IPS DF 6.9 (cell line): ENCODE measurements around the gene FBXW2.

Experiments used
- DNase-seq: peaks from one replicate; pipeline ENCODE4 v3.0.0-alpha.2; 2013; ENCODE audit warnings: low read depth, low spot score
- H3K27ac ChIP-seq: one replicate; pipeline ENCODE4 v1.5.1; 2013; ENCODE audit warnings: low read length, control low read depth
- H3K27me3 ChIP-seq: 2 replicates; pipeline ENCODE4 v1.6.1; 2013; ENCODE audit warnings: mild to moderate bottlenecking, low read length; ENCODE audit not compliant: control insufficient read depth, insufficient read depth
- H3K36me3 ChIP-seq: 2 replicates; pipeline ENCODE4 v1.6.1; 2013; ENCODE audit warnings: low read length; ENCODE audit not compliant: control insufficient read depth, insufficient read depth
- H3K4me1 ChIP-seq: 2 replicates; pipeline ENCODE4 v1.6.1; 2013; ENCODE audit warnings: low read length; ENCODE audit not compliant: control insufficient read depth, insufficient read depth
- H3K4me3 ChIP-seq: 2 replicates; pipeline ENCODE4 v1.5.1; 2013; ENCODE audit warnings: mild to moderate bottlenecking, low read length
- H3K9me3 ChIP-seq: 2 replicates; pipeline ENCODE4 v1.6.1; 2013; ENCODE audit warnings: low read length, inconsistent platforms; ENCODE audit not compliant: control insufficient read depth, insufficient read depth
- WGBS: extraction: QIAGEN DNeasy Blood & Tissue Kit; methylation state at CpG from one replicate; pipeline ENCODE4 v1.1.7; 2013; ENCODE audit warnings: mixed read lengths, missing lambda C conversion rate; ENCODE audit not compliant: insufficient read length, insufficient coverage; 5-methylcytosine and 5-hydroxymethylcytosine counted together

FBXW2 gene

DNA sequence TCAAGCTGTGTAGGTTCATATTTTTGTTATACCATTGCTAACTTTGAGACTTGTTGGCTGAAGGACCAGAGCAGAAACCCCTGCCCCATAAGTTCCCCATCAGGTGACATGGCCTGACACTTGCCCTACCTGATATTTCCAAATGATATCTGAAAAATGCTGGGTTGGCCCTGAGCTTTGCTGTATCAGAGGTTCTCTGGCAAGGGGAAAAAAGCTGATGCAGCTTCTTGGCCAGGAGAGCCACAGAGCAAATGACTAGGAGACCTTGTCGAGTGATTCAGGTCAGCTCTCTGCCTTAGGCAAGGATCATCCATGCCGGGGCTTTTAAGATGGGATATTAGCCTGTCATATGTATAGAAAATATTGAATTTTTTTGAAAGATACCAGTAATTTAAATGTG lies 76.0 kb downstream of the FBXW2 start:
- Histone ChIP-seq H3K4me3 (no peak overlapping the region), H3K4me1 (no peaks in the 10 kb centered on the region), H3K36me3 (no peaks in the 10 kb centered on the region), H3K9me3 (no peaks in the 10 kb centered on the region), H3K27ac (no peak overlapping the region), H3K27me3 (peaks cover 11% of the 10 kb centered on the region; the same call in 1 of the 2 replicates)
- DNase-seq = no peak
- no CpG with 5 or more reads among the region's 2 CpGs for WGBS

DNA sequence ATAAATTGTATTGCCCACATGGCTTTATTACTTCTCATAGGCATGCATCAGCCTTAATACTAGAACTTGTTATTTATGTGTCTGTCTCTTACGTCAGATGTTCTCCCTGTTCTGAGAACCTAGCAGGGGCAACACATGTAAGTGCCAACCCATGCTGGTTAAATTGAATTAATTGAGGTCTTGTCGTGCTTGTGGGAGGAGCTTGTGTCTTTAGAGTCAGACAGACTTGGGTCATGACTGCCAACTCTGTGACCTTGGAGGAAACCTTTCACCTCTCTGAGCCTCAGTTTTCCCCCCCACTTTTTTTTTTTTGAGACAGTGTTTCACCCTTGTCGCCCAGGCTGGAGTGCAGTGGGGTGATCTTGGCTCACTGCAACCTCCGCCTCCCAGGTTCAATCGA lies 76.7 kb downstream of the FBXW2 start:
- no CpG with 5 or more reads among the region's 5 CpGs for WGBS

DNA sequence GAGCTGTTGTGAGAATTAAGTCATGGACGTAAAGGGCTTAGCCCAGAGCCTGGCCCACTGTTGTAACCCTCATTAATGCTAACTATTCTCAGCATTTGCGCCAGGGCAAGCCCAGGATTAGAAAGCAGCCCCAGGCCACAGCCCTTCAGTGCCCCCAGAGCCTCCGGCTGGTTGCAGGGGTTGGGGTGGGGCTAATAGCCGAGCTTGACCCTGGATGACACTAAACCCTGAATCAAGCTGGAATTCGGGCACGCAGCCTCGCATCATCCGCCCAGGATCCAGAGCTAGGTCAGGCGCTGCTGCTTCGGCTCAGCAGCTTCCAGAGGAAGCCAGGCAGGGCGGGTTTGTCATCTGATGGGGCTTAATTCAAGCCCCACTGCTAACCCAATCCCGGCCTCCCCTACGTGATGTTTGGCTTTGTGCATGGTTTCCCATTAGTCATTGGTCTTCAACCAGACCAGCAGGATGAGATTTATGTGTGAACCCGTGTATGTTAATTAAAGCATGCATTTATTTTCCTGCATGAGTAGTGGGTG lies 77.8 kb downstream of the FBXW2 start:
- Histone ChIP-seq H3K27ac (no peak overlapping the region), H3K27me3 (peaks cover 11% of the 10 kb centered on the region; the same call in 1 of the 2 replicates), H3K36me3 (no peaks in the 10 kb centered on the region), H3K9me3 (no peaks in the 10 kb centered on the region), H3K4me1 (no peaks in the 10 kb centered on the region), H3K4me3 (no peak overlapping the region)
- DNase-seq = no peak
- no CpG with 5 or more reads among the region's 14 CpGs for WGBS

More for the DNA sequence above, 76.7 kb downstream of the FBXW2 start:
- Histone ChIP-seq H3K36me3 (no peaks in the 10 kb centered on the region), H3K27me3 (peaks cover 11% of the 10 kb centered on the region; the same call in 1 of the 2 replicates), H3K4me1 (no peaks in the 10 kb centered on the region), H3K9me3 (no peaks in the 10 kb centered on the region), H3K27ac (no peak overlapping the region), H3K4me3 (no peak overlapping the region)
- DNase-seq = no peak

DNA sequence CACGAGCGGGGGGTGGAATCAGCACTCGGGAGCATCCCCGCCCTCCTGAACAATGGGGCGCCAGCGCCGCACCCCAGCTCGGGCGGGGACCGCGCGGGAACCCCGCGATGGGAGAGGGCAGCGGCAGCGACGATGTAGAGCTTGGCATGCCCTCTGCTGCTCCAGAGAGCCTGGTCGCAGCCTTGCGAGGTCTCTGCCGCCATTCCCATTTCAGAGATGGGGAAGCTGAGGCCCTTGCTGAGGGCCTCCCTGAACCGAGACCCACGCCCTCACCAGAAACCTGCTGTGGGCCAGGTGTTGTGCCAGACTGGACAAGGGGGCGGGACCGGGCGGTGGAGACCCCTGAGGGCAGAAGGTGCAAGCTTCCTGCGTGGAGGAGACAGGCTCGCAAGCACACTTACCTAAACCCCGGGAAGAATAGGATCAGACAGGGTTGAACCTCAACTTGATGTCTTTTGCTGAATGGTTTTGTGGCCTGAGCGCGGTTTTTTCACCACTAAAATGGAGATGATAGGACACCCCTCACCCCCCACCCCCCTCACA lies 78.3 kb downstream of the FBXW2 start:
- Histone ChIP-seq H3K4me1 (no peaks in the 10 kb centered on the region), H3K36me3 (no peaks in the 10 kb centered on the region), H3K4me3 (peak overlapping the region; percentile 69; the same call in 1 of the 2 replicates), H3K27me3 (peaks cover 11% of the 10 kb centered on the region; the same call in 1 of the 2 replicates), H3K27ac (no peak overlapping the region), H3K9me3 (no peaks in the 10 kb centered on the region)
- no peak for DNase-seq
- no CpG with 5 or more reads among the region's 30 CpGs for WGBS

GRCh38 chr9:120714088-120714845 lies 78.9 kb downstream of the FBXW2 start, which contains the start of gene MEGF9:
MEGF9 (minus strand) TSS chr9:120714470; CDS start chr9:120714358, 112 bp downstream.
- peak; percentile 82 for DNase-seq
- Histone ChIP-seq H3K4me1 (no peaks in the 10 kb centered on the region), H3K27me3 (peaks cover 11% of the 10 kb centered on the region; the same call in 1 of the 2 replicates), H3K9me3 (no peaks in the 10 kb centered on the region), H3K36me3 (no peaks in the 10 kb centered on the region), H3K27ac (no peak within 1 kb of the TSS), H3K4me3 (peak within 1 kb of the TSS; percentile 69; the same call in 1 of the 2 replicates)
- no CpG with 5 or more reads among the region's 102 CpGs for WGBS

GRCh38 chr9:120713257-120714087 lies 79.7 kb downstream of the FBXW2 start:
- no peak for DNase-seq
- WGBS = no CpG with 5 or more reads among the region's 50 CpGs
- H3K27me3 ChIP-seq = peaks cover 11% of the 10 kb centered on the region; the same call in 1 of the 2 replicates
- no peaks in the 10 kb centered on the region for H3K4me1 ChIP-seq
- H3K36me3 ChIP-seq = no peaks in the 10 kb centered on the region
- H3K9me3 ChIP-seq = no peaks in the 10 kb centered on the region
- H3K4me3 ChIP-seq = peak overlapping the region; percentile 69; the same call in 1 of the 2 replicates
- no peak overlapping the region for H3K27ac ChIP-seq

DNA sequence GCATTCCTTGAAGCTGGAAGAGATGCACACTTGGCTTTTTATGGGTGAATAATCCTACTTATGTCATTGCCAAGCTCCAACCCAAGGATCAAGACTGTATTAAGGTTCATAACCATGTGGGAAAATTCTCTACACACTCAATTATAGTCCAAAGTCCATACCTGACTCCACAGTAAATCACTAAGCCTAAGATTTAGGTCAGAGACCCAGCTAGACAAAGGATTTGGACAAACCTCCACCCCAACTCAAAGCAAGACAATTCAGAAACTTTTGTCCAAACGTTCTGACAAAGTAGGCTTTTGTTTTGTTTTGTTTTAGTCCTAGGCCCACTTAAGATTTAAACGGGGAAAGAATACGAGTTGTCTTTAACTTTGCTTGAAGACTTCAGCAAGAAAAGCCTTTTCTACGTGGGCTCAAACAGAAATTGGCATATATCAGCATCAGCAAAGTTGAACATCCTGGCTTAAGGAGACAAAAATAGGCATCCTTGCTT lies 80.6 kb downstream of the FBXW2 start:
- no peaks in the 10 kb centered on the region for H3K9me3 ChIP-seq
- H3K36me3 ChIP-seq = no peaks in the 10 kb centered on the region
- no peak overlapping the region for H3K27ac ChIP-seq
- no CpG with 5 or more reads among the region's 4 CpGs for WGBS
- peaks cover 11% of the 10 kb centered on the region; the same call in 1 of the 2 replicates for H3K27me3 ChIP-seq
- no peak overlapping the region for H3K4me3 ChIP-seq
- no peaks in the 10 kb centered on the region for H3K4me1 ChIP-seq
- no peak for DNase-seq

GRCh38 chr9:120711841-120712538 lies 81.2 kb downstream of the FBXW2 start:
- H3K4me3 ChIP-seq = no peak overlapping the region

GRCh38 chr9:120711354-120711753 lies 81.9 kb downstream of the FBXW2 start:
- Histone ChIP-seq H3K4me3 (no peak overlapping the region), H3K4me1 (no peaks in the 10 kb centered on the region)
- no peak for DNase-seq

More at GRCh38 chr9:120711841-120712538, 81.2 kb downstream of the FBXW2 start:
- WGBS = no CpG with 5 or more reads among the region's 5 CpGs
- Histone ChIP-seq H3K27ac (no peak overlapping the region), H3K4me1 (no peaks in the 10 kb centered on the region), H3K36me3 (no peaks in the 10 kb centered on the region), H3K27me3 (peaks cover 11% of the 10 kb centered on the region; the same call in 1 of the 2 replicates), H3K9me3 (no peaks in the 10 kb centered on the region)
- no peak for DNase-seq

More at GRCh38 chr9:120711354-120711753, 81.9 kb downstream of the FBXW2 start:
- no peak overlapping the region for H3K27ac ChIP-seq
- no peaks in the 10 kb centered on the region for H3K36me3 ChIP-seq
- peaks cover 11% of the 10 kb centered on the region; the same call in 1 of the 2 replicates for H3K27me3 ChIP-seq
- no peaks in the 10 kb centered on the region for H3K9me3 ChIP-seq
